Mammary epithelial cell (primary cell): Measurements from ENCODE around the gene TUBB4A.

Experiments used
- EZH2 ChIP-seq: IDR thresholded peaks from 2 replicates; pipeline ENCODE4 v1.6.1; 2012; ENCODE audit warnings: low read length, inconsistent platforms, borderline replicate concordance
- TF ChIP-seq, protein P1 (sequence below), 2 donors: IDR thresholded peaks in 1 of 2; conservative IDR thresholded peaks in 1 of 2; 2 replicates each; pipeline ENCODE4 v1.5.1; 2011 to 2012; ENCODE audit warnings: inconsistent platforms in 2 of 2, low read length in 2 of 2, mild to moderate bottlenecking in 2 of 2, control low read depth in 1 of 2, low read depth in 1 of 2; ENCODE audit not compliant: insufficient read depth in 1 of 2; ENCODE audit errors: extremely low read depth in 1 of 2

DNA sequence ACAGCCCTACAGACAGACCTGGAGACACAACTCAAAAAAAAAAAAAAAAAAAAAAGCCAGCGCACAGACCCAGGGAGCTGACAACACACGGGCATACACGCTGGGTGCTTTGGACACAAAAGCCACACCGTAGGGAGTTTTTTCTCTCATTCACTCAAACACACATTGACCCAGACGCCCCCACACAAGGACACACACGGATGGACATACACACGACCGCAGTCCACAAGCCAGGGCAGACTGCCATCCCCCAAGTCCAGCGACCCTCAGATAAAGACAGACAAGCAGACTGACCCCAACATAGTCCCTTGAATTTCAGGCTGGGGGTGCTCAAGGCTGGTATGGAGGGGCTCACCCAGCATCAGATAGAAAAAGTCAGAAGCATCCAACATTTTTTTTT, 12.0 kb upstream of the TUBB4A start:
- TF ChIP-seq EZH2 = no peak
- TF ChIP-seq, protein P1, sequence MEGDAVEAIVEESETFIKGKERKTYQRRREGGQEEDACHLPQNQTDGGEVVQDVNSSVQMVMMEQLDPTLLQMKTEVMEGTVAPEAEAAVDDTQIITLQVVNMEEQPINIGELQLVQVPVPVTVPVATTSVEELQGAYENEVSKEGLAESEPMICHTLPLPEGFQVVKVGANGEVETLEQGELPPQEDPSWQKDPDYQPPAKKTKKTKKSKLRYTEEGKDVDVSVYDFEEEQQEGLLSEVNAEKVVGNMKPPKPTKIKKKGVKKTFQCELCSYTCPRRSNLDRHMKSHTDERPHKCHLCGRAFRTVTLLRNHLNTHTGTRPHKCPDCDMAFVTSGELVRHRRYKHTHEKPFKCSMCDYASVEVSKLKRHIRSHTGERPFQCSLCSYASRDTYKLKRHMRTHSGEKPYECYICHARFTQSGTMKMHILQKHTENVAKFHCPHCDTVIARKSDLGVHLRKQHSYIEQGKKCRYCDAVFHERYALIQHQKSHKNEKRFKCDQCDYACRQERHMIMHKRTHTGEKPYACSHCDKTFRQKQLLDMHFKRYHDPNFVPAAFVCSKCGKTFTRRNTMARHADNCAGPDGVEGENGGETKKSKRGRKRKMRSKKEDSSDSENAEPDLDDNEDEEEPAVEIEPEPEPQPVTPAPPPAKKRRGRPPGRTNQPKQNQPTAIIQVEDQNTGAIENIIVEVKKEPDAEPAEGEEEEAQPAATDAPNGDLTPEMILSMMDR (conservative IDR thresholded peaks at IDR 0.05 in 1 of 2, IDR thresholded peaks at IDR 0.05 in 1 of 2; ENCODE audit: extremely low read depth in 1 of 2, insufficient read depth in 1 of 2, low read depth in 1 of 2, low read length in 2 of 2) = no peak
